H1 (cell line): ENCODE measurements around the gene CYP27B1. TPM values are rescaled to one million over a fixed set of nuclear protein-coding genes. Genes with fewer than 3 reads are reported as not detected.

Experiments used
- CTCF ChIA-PET: fragments of 300-600 bp; sonication (Branson Sonifier 250); formaldehyde crosslinking; loops from one replicate; lab custom pipeline; 2021; ENCODE audit not compliant: partially characterized antibody; lab: Charles Lee
- POLR2A ChIA-PET: fragments of 300-600 bp; sonication (Branson Sonifier 250); formaldehyde crosslinking; loops from one replicate; lab custom pipeline; 2021; ENCODE audit warnings: inconsistent platforms; ENCODE audit not compliant: partially characterized antibody; lab: Charles Lee
- DNase-seq, 2 experiments: peaks; one replicate each; pipeline versions ENCODE4 v3.0.0 to v3.0.0-alpha.2; 2010 to 2022; ENCODE audit warnings: low spot score in 2 of 2, low read depth in 1 of 2, mixed read lengths in 1 of 2
- FAIRE-seq: peaks from 2 replicates; lab custom pipeline; 2011; peaks lifted over from hg19 to GRCh38; lab: Jason Lieb, UNC
- H2AFZ ChIP-seq: 2 replicates; pipeline ENCODE4 v1.8.1; 2012; ENCODE audit warnings: low read length, inconsistent platforms
- H2AK5ac ChIP-seq: 2 replicates; pipeline ENCODE4 v1.6.1; 2013; ENCODE audit warnings: low read depth, low read length
- H2BK120ac ChIP-seq: replicated peaks from 2 replicates; pipeline ENCODE3; 2013; ENCODE audit warnings: low read depth, low read length, inconsistent platforms
- H2BK12ac ChIP-seq: 2 replicates; pipeline ENCODE4 v1.6.1; 2013; ENCODE audit warnings: low read depth, low read length
- H2BK15ac ChIP-seq: 2 replicates; pipeline ENCODE4 v1.6.1; 2013; ENCODE audit warnings: low read length
- H2BK20ac ChIP-seq: 2 replicates; pipeline ENCODE4 v1.6.1; 2013; ENCODE audit warnings: low read length
- H2BK5ac ChIP-seq: 2 replicates; pipeline ENCODE4 v1.6.1; 2013; ENCODE audit warnings: low read depth, low read length
- H3K14ac ChIP-seq: 2 replicates; pipeline ENCODE4 v1.6.1; 2013; ENCODE audit warnings: inconsistent platforms; ENCODE audit not compliant: insufficient read length
- H3K18ac ChIP-seq: 2 replicates; pipeline ENCODE4 v1.6.1; 2013; ENCODE audit warnings: low read length; ENCODE audit errors: extremely low read depth
- H3K23ac ChIP-seq: 2 replicates; pipeline ENCODE4 v1.6.1; 2013; ENCODE audit warnings: inconsistent platforms; ENCODE audit not compliant: insufficient read length
- H3K23me2 ChIP-seq: 2 replicates; pipeline ENCODE4 v1.6.1; 2013; ENCODE audit warnings: low read depth, low read length
- H3K27ac ChIP-seq: 2 replicates; pipeline ENCODE4 v1.6.1; 2011; ENCODE audit warnings: low read depth, low read length, inconsistent platforms
- H3K27me3 ChIP-seq, 4 experiments: replicated peaks in 1 of 4; 1 replicate in 1 of 4; 2 replicates in 3 of 4; pipeline versions ENCODE4 v1.6.1 to v1.8.1; 2011 to 2013; ENCODE audit warnings: low read length in 3 of 4, mild to moderate bottlenecking in 3 of 4, inconsistent platforms in 2 of 4, mixed read lengths in 2 of 4, moderate library complexity in 1 of 4; ENCODE audit not compliant: control insufficient read depth in 3 of 4, insufficient read depth in 3 of 4; ENCODE audit errors: extremely low read depth in 1 of 4
- H3K36me3 ChIP-seq, 4 experiments: 2 replicates each; pipeline versions ENCODE4 v1.6.1 to v1.8.1; 2011 to 2013; ENCODE audit warnings: mild to moderate bottlenecking in 4 of 4, low read length in 3 of 4, moderate library complexity in 2 of 4, control low read depth in 1 of 4, inconsistent platforms in 1 of 4; ENCODE audit not compliant: insufficient read depth in 4 of 4, control insufficient read depth in 2 of 4
- H3K4ac ChIP-seq: replicated peaks from 2 replicates; pipeline ENCODE3; 2013; ENCODE audit warnings: low read length, low read depth, mixed read lengths, inconsistent platforms; ENCODE audit not compliant: insufficient read length
- H3K4me1 ChIP-seq, 4 experiments: replicated peaks in 1 of 4; 1 replicate in 1 of 4; 2 replicates in 3 of 4; pipeline versions ENCODE4 v1.6.1 to v1.8.1; 2011 to 2013; ENCODE audit warnings: low read length in 3 of 4, inconsistent platforms in 2 of 4, mixed read lengths in 1 of 4; ENCODE audit not compliant: insufficient read depth in 4 of 4, control insufficient read depth in 3 of 4
- H3K4me2 ChIP-seq, 2 experiments: 2 replicates each; pipeline versions ENCODE4 v1.6.1 to v1.8.1; 2011 to 2013; ENCODE audit warnings: low read depth in 2 of 2, low read length in 2 of 2, control low read depth in 1 of 2, inconsistent platforms in 1 of 2, mild to moderate bottlenecking in 1 of 2; ENCODE audit not compliant: insufficient read depth in 1 of 2
- H3K4me3 ChIP-seq, 4 experiments: fragments of 200-600, 300-600 bp in 1 of 4; sonication (generic), shearing (Covaris generic), sonication (Bioruptor Twin) in 1 of 4; 2 replicates each; pipeline versions ENCODE4 v1.5.1 to v1.8.1; 2011 to 2016; ENCODE audit warnings: low read length in 4 of 4, low read depth in 3 of 4, control low read depth in 2 of 4, inconsistent platforms in 2 of 4, mild to moderate bottlenecking in 2 of 4, mixed read lengths in 1 of 4, moderate library complexity in 1 of 4; ENCODE audit not compliant: insufficient read depth in 2 of 4; ENCODE audit errors: extremely low read depth in 1 of 4
- H3K56ac ChIP-seq: replicated peaks from 2 replicates; pipeline ENCODE3; 2013; ENCODE audit warnings: low read depth, mild to moderate bottlenecking, mixed read lengths, low read length, inconsistent platforms; ENCODE audit not compliant: insufficient read length
- H3K79me1 ChIP-seq: 2 replicates; pipeline ENCODE4 v1.6.1; 2013; ENCODE audit warnings: low read depth, low read length, control low read depth
- H3K79me2 ChIP-seq, 2 experiments: 2 replicates each; pipeline versions ENCODE4 v1.6.1 to v1.8.1; 2012 to 2013; ENCODE audit warnings: low read length in 2 of 2, mild to moderate bottlenecking in 2 of 2, inconsistent platforms in 1 of 2; ENCODE audit not compliant: insufficient read depth in 2 of 2, control insufficient read depth in 1 of 2
- H3K9ac ChIP-seq, 4 experiments: replicated peaks in 1 of 4; 1 replicate in 1 of 4; 2 replicates in 3 of 4; pipeline versions ENCODE4 v1.6.1 to v1.8.1; 2011 to 2013; ENCODE audit warnings: low read depth in 3 of 4, low read length in 3 of 4, control low read depth in 2 of 4, mild to moderate bottlenecking in 2 of 4, moderate library complexity in 2 of 4, inconsistent platforms in 1 of 4; ENCODE audit errors: extremely low read depth in 1 of 4
- H3K9me3 ChIP-seq, 2 experiments: 2 replicates each; pipeline versions ENCODE4 v1.6.1 to v1.8.1; 2012 to 2013; ENCODE audit warnings: mild to moderate bottlenecking in 2 of 2, moderate library complexity in 2 of 2, control low read depth in 1 of 2, inconsistent platforms in 1 of 2, low read depth in 1 of 2, low read length in 1 of 2, mixed read lengths in 1 of 2; ENCODE audit not compliant: insufficient read depth in 2 of 2
- H4K20me1 ChIP-seq, 2 experiments: replicated peaks in 1 of 2; 2 replicates each; pipeline versions ENCODE3 to v1.8.1; 2011 to 2013; ENCODE audit warnings: inconsistent platforms in 2 of 2, low read length in 2 of 2, mild to moderate bottlenecking in 1 of 2; ENCODE audit not compliant: insufficient read depth in 2 of 2, control insufficient read depth in 1 of 2
- H4K5ac ChIP-seq: 2 replicates; pipeline ENCODE4 v1.6.1; 2013; ENCODE audit warnings: low read length, low read depth, mixed read lengths, inconsistent platforms; ENCODE audit not compliant: insufficient read length
- H4K8ac ChIP-seq: 2 replicates; pipeline ENCODE4 v1.8.0; 2013; ENCODE audit warnings: mild to moderate bottlenecking, moderate library complexity, low read length, inconsistent platforms; ENCODE audit not compliant: insufficient read depth; ENCODE audit errors: extremely low read depth
- H4K91ac ChIP-seq: replicated peaks from 2 replicates; pipeline ENCODE3; 2013; ENCODE audit warnings: low read length, mixed read lengths, inconsistent platforms; ENCODE audit not compliant: insufficient read length
- CEBPB ChIP-seq: IDR thresholded peaks from 2 replicates; pipeline ENCODE4 v1.6.1; 2012; ENCODE audit warnings: low read depth, low read length
- CHD1 ChIP-seq: IDR thresholded peaks from 2 replicates; pipeline ENCODE4 v1.6.1; 2012; ENCODE audit warnings: low read depth, low read length, improper control_type of control experiment
- CTBP2 ChIP-seq: IDR thresholded peaks from 2 replicates; pipeline ENCODE4 v1.7.0; 2011; ENCODE audit warnings: borderline replicate concordance, mild to moderate bottlenecking, moderate library complexity, mixed read lengths, low read length; ENCODE audit not compliant: insufficient read depth, insufficient read length
- EGR1 ChIP-seq: IDR thresholded peaks from 2 replicates; pipeline ENCODE4 v1.6.1; 2011; ENCODE audit warnings: low read depth, low read length, borderline replicate concordance
- FOSL1 ChIP-seq: IDR thresholded peaks from 2 replicates; pipeline ENCODE4 v1.6.1; 2011; ENCODE audit warnings: mild to moderate bottlenecking, low read depth, low read length, moderate library complexity; ENCODE audit not compliant: insufficient read depth
- GTF2F1 ChIP-seq: IDR thresholded peaks from 2 replicates; pipeline ENCODE4 v1.6.1; 2012; ENCODE audit warnings: low read depth, low read length, improper control_type of control experiment, borderline replicate concordance
- RAD21 ChIP-seq, 2 experiments: IDR thresholded peaks in 1 of 2; conservative IDR thresholded peaks in 1 of 2; 2 replicates each; pipeline ENCODE4 v1.6.1; 2011; ENCODE audit warnings: low read depth in 2 of 2, low read length in 2 of 2, improper control_type of control experiment in 1 of 2, inconsistent platforms in 1 of 2, mild to moderate bottlenecking in 1 of 2, moderate library complexity in 1 of 2
- TAF1 ChIP-seq: IDR thresholded peaks from 2 replicates; pipeline ENCODE4 v1.6.1; 2011; ENCODE audit warnings: mild to moderate bottlenecking, low read depth, low read length
- TEAD4 ChIP-seq: IDR thresholded peaks from 2 replicates; pipeline ENCODE4 v1.6.1; 2012; ENCODE audit warnings: low read depth, low read length, inconsistent platforms, mixed read lengths
- WGBS, 2 experiments: shearing (Covaris generic) in 1 of 2; methylation state at CpG; one replicate each; pipeline versions ENCODE4 v1.1.6 to v1.1.7; 2013 to 2015; ENCODE audit warnings: low lambda C conversion rate in 2 of 2, mixed read lengths in 2 of 2, inconsistent platforms in 1 of 2, low coverage in 1 of 2, missing lambda C conversion rate in 1 of 2; ENCODE audit not compliant: insufficient replicate concordance in 2 of 2, insufficient coverage in 1 of 2, insufficient read length in 1 of 2; ENCODE audit errors: extremely low coverage in 1 of 2, missing lambda C conversion rate in 1 of 2; 5-methylcytosine and 5-hydroxymethylcytosine counted together
- polyA plus RNA-seq, 7 experiments: library from polyadenylated mRNA; depleted of rRNA in 3 of 7; stranded (reverse) in 5 of 7; unstranded in 2 of 7; fragments of >200 nt in 5 of 7; fragments of 200-250 nt in 2 of 7; gene quantifications; 1 replicate in 5 of 7; 2 replicates in 1 of 7; 4 replicates in 1 of 7; pipeline versions ENCODE4 v1.2.1 to v1.2.3, GENCODE V29; 2011 to 2013; ENCODE audit warnings: missing spikeins in 2 of 7, mixed read lengths in 2 of 7
- total RNA-seq: library from RNA; stranded (reverse); fragmentation: NEBNext Ultra II Directional; extraction: Animal tissue kit (Norgen Biotek cat#: 25700); gene quantifications from 2 replicates; pipeline ENCODE4 v1.2.1, GENCODE V29; 2021

Gene CYP27B1
- total and polyA plus RNA-seq, 2 of the 8 experiments (the other 6 are each of a cell fraction or from before 2014, with no cell fraction given) = 2.9 to 3.3 TPM

- CTCF ChIA-PET = interaction anchor here (1.5 to 4.7 kb wide), 5 partner anchors 10 to 25 kb away, joined by 5 to 28 read pairs (median 14); partner anchors contain the start of gene CYP27B1
- no peak for FAIRE-seq
- TF ChIP-seq TAF1 = no peak
- no peak for TF ChIP-seq TEAD4
- TF ChIP-seq EGR1 = no peak
- no peak for TF ChIP-seq CEBPB
- TF ChIP-seq CTBP2 = no peak
- no peak for TF ChIP-seq CHD1
- TF ChIP-seq RAD21 (IDR thresholded peaks at IDR 0.05 in 1 of 2, conservative IDR thresholded peaks at IDR 0.05 in 1 of 2; ENCODE audit: low read depth in 2 of 2, low read length in 2 of 2) = no peak
- TF ChIP-seq FOSL1 = no peak
- no peak for TF ChIP-seq GTF2F1
These were observed 10.5 kb upstream of the CYP27B1 start for GRCh38 chr12:57777367-57777766.

More at GRCh38 chr12:57777367-57777766, 10.5 kb upstream of the CYP27B1 start:
- no peak overlapping the region for H2BK15ac ChIP-seq
- no peaks in the 10 kb centered on the region for H3K79me1 ChIP-seq
- POLR2A ChIA-PET = interaction anchor here (1.3 kb wide), 1 partner anchor 11 kb away, joined by 3 read pairs; the partner anchor contains the start of gene CYP27B1
- no peak overlapping the region for H2BK20ac ChIP-seq
- H3K4me1 ChIP-seq = no peaks in the 10 kb centered on the region
- H3K4ac ChIP-seq = no peak overlapping the region
- no peak overlapping the region for H3K18ac ChIP-seq
- H3K4me2 ChIP-seq = no peak overlapping the region
- H3K36me3 ChIP-seq = no peaks in the 10 kb centered on the region; a peak in 1 of 8 replicates
- H3K9me3 ChIP-seq = no peaks in the 10 kb centered on the region
- H3K14ac ChIP-seq = no peak overlapping the region
- DNase-seq = no peak
- H3K4me3 ChIP-seq = no peak overlapping the region
- no peak overlapping the region for H4K5ac ChIP-seq
- no peak overlapping the region for H2AK5ac ChIP-seq
- no peak overlapping the region for H4K91ac ChIP-seq
- no peak overlapping the region for H3K56ac ChIP-seq
- H3K9ac ChIP-seq = no peak overlapping the region
- no peak overlapping the region for H2BK120ac ChIP-seq
- 83% methylated on average over 7 of the region's 7 CpGs; no CpG with 5 or more reads in 1 of the 2 experiments for WGBS, 2 experiments
- H3K79me2 ChIP-seq = no peaks in the 10 kb centered on the region
- H2AFZ ChIP-seq = no peak overlapping the region
- H2BK12ac ChIP-seq = no peak overlapping the region
- H3K27me3 ChIP-seq = peaks cover 0 to 4% (median 1%) of the 10 kb centered on the region in 4 experiments; a peak in 2 of 7 replicates
- peaks cover 7% of the 10 kb centered on the region; the same call in 1 of the 2 replicates for H3K23me2 ChIP-seq
- no peak overlapping the region for H3K27ac ChIP-seq
- no peak overlapping the region for H3K23ac ChIP-seq
- no peaks in the 10 kb centered on the region for H4K20me1 ChIP-seq
- no peak overlapping the region for H4K8ac ChIP-seq
- no peak overlapping the region for H2BK5ac ChIP-seq
